UCSD-AML1 (cell line): ENCODE results near the gene BHLHA9.
"Not testable (repeated sequence)": the region's sequence is repeated elsewhere in the genome, so short reads cannot be mapped to it uniquely, and the experiment has no call there.

Experiments used
- DNase-seq: peaks from one replicate; lab custom pipeline; 2025; ENCODE audit not compliant: unreplicated experiment; lab: John Stamatoyannopoulos, UW

Gene BHLHA9

DNA sequence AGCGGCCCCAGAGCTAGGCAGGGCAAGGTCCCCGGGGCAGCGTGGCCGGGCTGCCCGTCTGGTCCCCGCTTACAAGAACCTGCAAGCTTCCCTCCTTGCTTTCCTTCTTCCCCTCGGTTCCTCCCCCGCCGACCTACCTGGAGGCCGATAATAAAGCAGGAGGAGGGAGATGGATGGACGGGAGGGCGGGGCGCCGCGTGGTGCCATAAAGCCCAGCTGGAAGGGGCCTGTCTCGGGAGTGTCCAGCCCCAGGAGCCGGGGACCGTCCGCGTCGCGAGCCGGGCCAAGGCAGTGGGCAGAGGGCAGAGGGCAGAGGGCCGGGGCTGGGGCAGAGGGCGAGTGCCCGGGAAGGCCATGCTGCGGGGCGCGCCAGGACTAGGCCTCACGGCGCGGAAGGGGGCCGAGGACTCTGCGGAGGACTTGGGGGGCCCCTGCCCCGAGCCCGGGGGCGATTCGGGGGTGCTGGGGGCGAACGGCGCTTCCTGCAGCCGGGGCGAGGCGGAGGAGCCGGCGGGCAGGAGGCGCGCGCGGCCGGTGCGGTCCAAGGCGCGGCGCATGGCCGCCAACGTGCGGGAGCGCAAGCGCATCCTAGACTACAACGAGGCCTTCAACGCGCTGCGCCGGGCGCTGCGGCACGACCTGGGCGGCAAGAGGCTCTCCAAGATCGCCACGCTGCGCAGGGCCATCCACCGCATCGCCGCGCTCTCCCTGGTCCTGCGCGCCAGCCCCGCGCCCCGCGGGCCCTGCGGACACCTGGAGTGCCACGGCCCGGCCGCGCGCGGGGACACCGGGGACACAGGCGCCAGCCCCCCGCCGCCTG lies at the start of gene BHLHA9:
BHLHA9 (plus strand) TSS at position 235 of the 820 bp plus-strand sequence; CDS start at position 355, 120 bp downstream.
- DNase-seq: no peak

DNA sequence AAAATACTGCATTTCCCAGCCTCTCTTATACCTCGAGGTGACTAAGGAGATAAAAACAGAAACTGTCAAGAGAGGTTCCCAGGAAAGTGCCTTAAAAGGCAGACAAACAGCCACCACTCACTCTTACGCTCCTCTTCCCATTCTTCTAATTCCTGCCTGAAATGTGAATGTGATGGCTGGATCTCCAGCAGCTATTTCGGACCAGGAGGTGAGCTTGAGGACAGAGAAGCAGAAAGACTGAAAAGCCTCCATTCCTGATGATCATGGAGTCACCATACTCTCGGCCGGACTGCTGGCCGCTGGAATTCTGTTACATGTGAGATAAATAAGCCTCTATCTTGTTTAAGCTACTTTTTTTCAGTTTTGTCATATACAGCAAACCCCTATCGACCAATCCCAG lies 49.0 kb upstream of the BHLHA9 start:
- DNase-seq: no peak

DNA sequence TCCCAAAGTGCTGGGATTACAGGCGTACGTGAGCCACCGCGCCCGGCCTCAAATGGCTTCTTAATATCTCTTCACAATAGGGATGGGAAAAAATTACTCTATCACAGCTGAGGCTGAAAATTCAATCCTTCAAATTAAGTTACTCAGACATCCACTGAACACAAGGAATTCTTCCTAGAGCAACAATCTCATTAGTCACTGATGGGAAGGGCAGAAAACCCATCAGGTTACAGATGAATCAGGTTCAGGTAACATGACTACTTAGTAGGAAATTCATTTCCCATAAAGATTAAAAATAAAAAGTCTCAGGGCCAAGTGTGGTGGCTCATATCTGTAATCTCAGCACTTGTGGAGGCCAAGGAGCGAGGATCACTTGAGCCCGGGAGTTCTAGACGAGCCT lies 47.9 kb upstream of the BHLHA9 start:
- DNase-seq: no peak

DNA sequence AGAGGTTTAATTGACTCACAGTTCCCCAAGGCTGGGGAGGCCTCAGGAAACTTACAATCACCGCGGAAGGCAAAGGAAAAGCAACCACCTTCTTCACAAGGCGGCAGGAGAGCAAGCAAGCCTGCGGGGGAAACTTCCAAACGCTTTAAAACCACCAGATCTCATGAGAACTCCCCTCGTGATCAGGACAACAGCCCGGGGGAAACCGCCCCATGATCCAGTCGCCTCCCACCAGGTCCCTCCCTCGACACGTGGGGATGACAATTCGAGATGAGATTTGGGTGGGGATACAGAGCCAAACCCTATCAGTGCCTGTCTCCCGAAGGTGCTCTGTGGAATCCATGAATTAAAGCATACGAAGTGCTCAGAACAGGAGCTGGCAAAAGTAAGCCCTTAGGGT lies 46.6 kb upstream of the BHLHA9 start:
- DNase-seq: no peak

DNA sequence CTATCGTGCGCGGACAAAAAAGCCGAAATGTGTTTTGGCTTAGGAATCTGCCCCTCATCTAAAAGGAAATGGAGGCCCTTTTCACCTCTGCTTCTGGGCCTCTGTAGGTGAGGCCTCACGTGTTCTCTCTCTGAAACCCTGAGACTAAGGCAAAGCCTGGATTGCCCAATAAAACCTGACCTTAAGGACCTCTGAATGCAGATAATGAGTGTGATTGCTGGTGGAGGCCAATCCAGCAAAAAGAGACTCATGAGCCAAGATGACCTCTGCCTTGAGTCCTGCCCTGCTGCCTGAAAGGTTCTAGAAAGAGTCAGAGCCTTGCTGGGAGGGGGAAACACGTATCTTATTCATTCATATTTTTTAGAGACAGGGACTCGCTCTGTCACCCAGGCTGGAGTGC lies 45.9 kb upstream of the BHLHA9 start:
- DNase-seq: no peak

DNA sequence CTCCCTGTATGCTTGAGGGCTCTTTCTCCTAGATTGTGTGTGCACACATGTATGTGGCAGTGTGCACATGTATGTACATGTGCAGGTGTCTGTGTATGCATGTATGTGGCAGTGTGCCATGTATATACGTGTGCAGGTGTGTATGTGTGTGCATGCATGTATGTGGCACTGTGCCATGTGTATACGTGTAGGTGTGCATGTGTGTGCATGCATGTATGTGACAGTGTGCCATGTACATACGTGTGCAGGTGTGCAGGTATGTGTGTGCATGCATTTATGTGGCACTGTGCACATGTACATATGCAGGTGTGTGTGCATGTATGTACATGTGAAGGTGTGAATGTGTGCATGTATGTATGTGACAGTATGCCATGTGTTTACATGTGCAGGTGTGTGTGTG lies 43.9 kb upstream of the BHLHA9 start:
- no peak for DNase-seq

DNA sequence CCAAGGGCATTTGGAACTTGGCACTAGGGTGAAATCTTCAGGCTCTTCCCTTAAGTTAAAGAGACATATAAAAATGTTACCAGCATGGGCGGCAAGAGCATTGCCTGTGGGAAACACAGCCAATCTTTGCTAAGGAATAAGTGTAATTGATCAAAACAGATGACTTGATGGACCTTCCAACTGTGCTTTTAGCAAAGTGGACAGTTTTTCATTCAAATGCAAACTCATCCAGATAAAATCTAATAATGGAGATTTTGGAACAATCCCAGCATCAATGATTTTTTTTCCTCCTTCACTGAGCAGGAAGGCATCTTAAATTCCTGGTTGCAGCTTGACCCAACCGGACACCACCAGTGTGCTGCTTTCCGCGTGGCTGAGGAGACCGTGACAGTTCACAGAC lies 42.9 kb upstream of the BHLHA9 start:
- DNase-seq: no peak

DNA sequence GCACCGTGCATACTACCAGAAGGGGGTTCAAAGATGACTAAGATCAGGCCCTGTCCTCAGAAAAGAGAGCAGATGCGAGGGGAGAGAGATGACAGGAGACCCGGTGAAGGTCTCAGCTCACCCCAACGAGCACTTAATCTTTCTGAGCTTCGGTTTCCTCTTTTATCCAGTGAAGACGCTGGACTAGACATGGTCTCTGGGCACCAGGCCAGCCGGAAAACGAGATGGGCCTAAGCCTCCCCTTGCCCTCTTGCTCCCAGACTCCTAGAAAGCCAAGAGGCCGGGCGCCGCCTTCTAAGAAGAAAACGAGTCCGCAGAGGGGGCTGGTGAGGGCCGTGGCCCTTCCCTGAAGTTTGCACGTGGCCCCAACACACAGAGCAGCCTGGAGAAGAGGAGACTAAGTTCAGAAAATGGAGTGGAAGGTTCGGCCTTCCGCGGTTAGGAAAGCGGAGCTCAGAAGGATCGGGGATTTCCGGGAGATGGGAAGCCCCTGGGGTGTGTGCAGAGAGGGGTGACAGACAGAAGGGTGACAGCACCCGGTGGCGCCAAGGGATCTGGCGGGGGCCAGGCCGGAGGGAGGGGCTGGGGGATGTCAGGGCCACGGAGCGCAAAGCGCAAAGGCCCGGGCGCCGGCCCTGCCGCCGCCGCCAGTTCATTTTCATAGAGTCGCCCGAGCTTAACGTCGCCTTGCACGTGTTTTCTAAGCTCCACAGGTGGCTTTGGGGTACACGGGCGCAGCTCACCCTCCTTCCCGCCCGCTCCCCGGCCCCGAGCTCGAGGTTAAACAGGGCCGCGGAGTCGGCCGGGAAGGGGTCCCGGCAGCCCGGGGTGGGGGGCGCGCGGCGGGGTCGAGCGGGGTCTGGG lies 42.1 kb upstream of the BHLHA9 start:
- peak; percentile 67 for DNase-seq

DNA sequence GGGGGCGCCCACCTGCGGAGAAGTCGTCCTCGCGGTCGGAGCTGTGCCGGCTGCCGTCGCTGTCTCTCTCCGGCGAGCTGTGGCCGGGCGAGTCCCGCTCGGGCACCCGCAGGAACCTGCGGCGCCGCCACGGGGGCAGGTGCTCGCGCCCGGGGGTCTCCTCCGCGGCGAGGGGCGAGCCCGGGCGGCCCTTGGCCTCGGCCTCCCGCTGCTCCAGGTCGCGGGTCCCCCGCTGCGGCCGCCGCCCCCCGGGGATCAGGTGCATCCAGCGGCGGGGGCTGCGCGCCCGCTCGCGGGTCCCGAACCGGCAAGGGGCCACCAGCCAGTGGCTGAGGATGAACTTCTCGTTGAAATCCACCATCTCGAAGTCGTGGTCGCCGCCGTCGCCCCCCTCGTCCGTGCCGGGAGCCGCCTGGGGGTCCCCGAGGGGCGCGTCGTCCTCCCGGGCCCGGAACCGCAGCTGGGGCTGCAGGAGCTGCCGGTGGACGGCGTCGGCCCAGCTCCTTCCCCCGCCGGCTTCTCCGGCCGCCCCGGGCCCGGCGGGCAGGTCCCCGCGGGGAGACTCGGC lies 41.4 kb upstream of the BHLHA9 start:
- DNase-seq: no peak

DNA sequence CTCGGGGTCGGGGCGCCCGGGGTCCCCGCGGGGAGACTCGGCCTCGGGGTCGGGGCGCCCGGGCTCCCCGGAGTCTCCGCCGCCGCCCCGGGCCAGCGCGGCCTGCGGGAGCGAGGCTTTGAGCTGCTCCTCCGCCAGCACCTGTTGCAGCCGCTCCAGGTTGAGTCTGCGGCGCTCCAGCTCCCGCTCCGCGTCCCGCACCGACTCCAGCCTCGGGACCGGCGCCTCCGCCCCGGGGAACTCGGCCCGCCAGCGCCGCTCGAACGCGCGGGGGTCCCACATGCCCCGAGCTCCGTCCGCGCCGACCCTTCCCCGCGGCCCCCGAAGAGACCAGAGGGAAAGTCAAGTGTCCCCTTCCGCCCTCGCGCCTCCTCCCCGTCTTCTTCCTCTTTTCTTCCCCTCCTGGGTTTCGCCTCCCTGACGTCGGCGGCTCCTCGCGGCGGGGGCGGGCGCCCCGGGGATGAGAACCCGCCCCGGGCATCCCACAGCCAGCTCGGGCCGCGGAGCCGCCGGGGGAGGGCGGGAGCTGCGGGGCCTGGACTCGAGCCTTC lies 40.8 kb upstream of the BHLHA9 start:
- DNase-seq: peak; percentile 78

DNA sequence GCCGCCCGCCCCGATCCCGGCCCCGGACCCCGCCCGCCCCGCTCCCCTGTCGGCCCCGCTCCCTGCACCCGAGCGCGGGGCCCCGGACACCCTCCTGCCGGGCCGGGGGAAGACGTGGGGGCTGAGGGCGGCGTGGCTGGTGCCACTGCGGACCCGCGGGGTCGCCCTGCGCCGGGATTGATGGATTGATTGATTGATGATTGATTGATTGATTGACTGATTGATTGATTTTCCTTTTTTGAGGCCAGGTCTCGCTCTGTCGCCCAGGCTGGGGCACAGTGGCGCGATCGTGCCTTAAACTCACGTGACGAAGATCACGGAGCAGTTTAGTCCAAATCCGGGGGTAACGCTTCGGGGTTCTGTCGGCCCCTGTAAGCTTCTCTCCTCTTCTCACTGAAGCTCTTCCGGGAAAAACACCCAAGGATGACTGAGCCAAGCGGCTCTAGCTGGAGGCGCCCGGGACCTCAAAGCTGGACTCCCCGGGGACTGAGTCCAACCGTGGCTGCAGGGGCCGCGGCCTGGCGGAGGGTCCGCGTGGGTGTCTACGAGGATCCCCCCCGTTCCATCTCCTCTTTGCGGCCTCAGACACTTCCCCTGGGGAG lies 40.2 kb upstream of the BHLHA9 start:
- no peak for DNase-seq

DNA sequence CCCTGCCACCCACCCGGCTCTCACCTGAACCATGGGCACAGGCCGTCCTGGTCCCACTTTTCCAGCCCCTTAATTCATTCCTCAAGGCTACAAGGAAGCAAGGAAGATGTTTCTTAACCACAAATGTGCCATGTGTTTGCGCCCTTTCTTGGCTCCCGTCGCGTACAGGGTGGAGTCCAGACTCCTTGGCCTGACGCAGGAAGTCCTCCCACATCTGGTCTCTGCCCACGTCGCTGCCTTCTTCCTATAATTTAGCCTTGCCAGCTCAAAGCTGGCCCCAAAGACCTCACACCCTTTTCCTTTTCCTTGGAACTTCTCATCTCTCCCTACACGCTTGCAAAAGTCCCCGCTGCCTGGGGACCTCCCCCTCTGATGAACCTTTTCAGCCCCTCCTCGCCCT lies 38.8 kb upstream of the BHLHA9 start:
- DNase-seq: peak; percentile 71

DNA sequence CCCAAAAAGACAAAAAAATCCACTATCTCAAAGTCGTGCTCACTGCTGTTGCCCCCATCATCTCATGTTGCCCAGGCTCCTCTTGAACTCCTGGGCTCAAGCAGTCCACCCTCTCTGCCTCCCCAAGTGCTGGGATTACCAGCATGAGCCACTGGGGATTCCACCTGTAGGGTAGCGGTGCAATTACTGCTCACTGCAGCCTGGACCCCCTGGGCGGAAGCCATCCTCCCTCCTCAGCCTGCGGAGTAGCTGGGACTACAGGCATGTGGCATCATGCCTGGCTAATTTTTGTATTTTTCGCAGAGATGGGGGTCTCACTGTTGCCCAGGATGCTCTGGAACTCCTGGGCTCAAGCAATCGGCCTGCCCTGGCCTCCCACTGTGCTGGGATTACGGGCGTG lies 37.9 kb upstream of the BHLHA9 start:
- no peak for DNase-seq

DNA sequence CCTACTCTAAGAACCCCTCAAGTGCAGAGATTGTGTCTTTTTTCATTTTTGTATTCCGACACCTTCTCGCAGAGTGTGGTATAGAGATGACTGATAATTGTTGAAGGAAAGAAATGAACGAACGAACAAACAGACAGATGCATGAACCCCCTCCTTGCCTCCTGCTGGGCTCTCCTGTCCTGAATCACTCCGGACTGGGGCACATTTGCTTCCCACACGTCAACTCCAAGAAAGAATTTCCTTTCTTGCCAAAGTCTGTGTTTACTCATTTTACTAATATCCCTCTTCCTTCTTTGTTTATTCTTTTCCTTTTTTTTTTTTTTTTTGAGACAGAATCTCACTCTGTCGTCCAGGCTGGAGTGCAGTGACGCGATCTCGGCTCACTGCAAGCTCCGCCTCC lies 37.5 kb upstream of the BHLHA9 start:
- no peak for DNase-seq

DNA sequence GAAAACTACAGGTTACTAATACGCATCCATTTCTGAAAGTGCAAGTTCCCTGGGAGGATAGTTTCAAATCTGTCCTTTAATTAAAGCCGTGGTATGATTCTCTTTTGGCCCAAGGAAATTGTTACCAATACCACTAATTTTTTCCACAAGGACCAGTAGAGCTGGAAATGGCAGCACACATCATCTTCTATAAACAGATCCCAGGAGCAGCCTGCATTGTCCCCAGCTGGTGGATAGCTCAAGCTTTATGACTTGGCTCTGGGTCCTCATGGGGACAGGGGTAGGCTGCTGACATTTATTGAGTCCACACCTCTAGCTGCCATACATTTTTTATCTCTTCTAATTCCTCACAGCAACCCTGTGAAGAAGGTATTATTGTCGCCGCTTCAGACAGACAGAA lies 35.8 kb upstream of the BHLHA9 start:
- DNase-seq: no peak

DNA sequence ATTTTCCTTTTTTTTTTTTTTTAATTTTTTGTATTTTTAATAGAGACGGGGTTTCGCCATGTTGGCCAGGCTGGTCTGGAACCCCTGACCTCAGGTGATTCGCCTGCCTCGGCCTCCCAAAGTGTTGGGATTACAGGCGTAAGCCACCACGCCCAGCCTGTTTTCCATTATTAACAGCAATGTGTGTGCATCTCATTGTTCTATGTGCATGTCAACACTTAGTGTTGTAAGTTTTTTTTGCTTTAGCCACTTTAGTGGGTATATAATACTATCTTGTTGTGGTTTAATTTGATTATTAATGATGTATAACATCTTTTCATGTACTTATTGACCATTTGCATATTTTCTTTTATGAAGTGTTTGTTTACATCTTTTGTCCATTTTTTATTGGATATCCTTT lies 32.8 kb upstream of the BHLHA9 start:
- no peak for DNase-seq

DNA sequence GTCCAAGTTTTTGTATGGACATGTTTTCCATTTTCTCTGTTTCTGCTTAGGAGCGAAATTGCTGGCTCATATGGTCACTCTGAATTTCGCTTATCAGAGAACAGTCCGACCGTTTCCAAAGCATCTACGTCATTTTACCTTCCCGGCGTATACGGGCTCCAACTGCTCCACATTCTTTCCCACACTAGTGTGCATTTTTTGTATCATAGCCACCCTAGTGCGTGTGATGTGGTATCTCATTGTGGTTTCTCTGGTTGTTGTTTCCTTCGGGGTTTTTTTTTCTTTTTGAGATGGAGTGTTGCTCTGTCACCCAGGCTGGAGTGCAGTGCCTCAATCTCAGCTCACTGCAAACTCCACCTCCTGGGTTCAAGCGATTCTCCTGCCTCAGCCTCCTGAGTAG lies 31.0 kb upstream of the BHLHA9 start:
- DNase-seq: no peak

DNA sequence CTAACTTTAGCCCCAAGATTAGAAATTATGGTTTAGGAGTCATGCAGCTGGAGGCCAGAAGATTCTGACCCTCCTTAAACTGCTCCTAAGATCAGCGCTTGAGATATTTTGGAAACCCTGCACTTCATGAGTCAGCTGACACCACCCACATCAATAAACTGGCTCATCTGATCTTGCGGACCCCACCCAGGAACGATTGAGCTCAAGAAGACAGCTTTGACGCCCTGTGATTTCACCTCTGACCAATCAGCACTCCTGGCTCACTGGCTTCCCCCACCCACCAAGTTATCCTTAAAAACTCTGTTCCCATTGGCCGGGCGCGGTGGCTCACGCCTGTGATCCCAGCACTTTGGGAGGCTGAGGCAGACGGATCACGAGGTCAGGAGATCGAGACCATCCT lies 29.8 kb upstream of the BHLHA9 start:
- not testable (repeated sequence) for DNase-seq

DNA sequence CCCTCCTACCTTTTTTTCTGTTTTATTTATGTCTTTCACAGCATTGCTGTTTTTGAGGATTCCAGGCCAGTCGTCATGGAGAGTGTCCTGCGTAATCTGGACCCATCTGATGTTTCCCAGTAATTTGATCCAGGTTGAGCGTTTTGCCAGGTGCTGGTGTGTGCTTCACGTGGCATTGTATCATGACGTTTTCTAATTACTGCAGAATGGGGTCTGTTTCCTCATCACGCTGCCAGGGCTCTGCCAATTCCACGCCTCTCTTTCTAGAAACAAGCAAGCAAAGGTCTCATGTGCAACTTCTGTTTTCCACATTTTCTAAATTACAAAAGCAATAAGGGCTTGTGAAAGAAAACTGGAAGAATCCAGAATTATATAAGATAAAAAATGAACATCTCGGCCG lies 28.3 kb upstream of the BHLHA9 start:
- no peak for DNase-seq

DNA sequence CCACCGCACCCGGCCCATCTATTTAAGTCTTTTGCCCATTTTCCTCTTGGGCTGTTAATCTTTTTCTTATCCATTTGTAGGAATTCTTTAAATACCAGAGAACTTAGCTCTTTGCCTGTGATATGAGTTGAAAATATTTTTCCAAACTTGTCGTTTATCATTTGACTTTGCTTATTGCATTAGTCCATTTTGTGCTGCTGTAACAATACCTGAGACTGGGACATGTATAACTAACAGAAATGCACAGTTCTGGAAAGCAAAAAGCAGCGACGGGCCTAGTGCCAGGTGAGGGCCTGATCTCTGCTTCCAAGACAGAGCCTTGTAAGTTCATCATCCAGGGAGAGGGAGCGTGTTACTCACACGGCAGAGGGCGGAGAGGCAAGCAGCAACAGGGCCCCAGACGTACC lies 25.6 kb upstream of the BHLHA9 start:
- DNase-seq: no peak
